Transverse colon (tissue), 4 donors: ENCODE measurements around the gene PPM1F. TPM values are rescaled to one million over a fixed set of nuclear protein-coding genes. Genes with fewer than 3 reads are reported as not detected.
"Not testable (repeated sequence)": the region's sequence is repeated elsewhere in the genome, so short reads cannot be mapped to it uniquely, and the experiment has no call there.

ENCODE experiments used
- DNase-seq: peaks from one replicate; pipeline ENCODE4 v3.0.0-alpha.2; 2019
- H3K27ac ChIP-seq, 4 donors: fragments of 200-600 bp; sonication (generic); 2 replicates each; pipeline ENCODE4 v1.5.1; 2016 to 2018; ENCODE audit warnings: inconsistent platforms in 4 of 4
- H3K27me3 ChIP-seq: fragments of 200-600 bp; sonication (generic); 2 replicates; pipeline ENCODE4 v1.5.1; 2017; ENCODE audit warnings: inconsistent platforms
- H3K36me3 ChIP-seq, 4 donors: fragments of 200-600 bp; sonication (generic); 2 replicates each; pipeline ENCODE4 v1.5.1; 2017 to 2019; ENCODE audit warnings: inconsistent platforms in 4 of 4
- H3K4me1 ChIP-seq, 4 donors: fragments of 200-600 bp; sonication (generic); 2 replicates each; pipeline ENCODE4 v1.5.1; 2017 to 2020; ENCODE audit warnings: inconsistent platforms in 4 of 4
- H3K4me3 ChIP-seq, 4 donors: fragments of 200-600 bp; sonication (generic); 1 replicate in 1 of 4; 2 replicates in 3 of 4; pipeline versions ENCODE4 v1.5.1 to v1.6.1; 2017 to 2019; ENCODE audit warnings: inconsistent platforms in 4 of 4
- H3K9me3 ChIP-seq, 2 donors: fragments of 200-600 bp; sonication (generic); 2 replicates each; pipeline ENCODE4 v1.5.1; 2017 to 2019; ENCODE audit warnings: inconsistent platforms in 2 of 2
- EP300 ChIP-seq: sonication (generic); formaldehyde crosslinking; IDR thresholded peaks from one replicate; pipeline ENCODE4 v1.6.1; 2017; ENCODE audit warnings: antibody characterized with exemption, low read depth
- POLR2A ChIP-seq: fragments of 450-650 bp; IDR thresholded peaks from one replicate; pipeline ENCODE4 v1.6.1; 2016; ENCODE audit warnings: antibody characterized with exemption, mild to moderate bottlenecking, moderate library complexity
- POLR2AphosphoS5 ChIP-seq, 3 donors: sonication (generic); formaldehyde crosslinking; IDR thresholded peaks; one replicate each; pipeline ENCODE4 v1.6.1; 2016; ENCODE audit warnings: antibody characterized with exemption in 3 of 3
- WGBS, 2 donors: methylation state at CpG; one replicate each; pipeline ENCODE4 v1.1.5; 2018; ENCODE audit warnings: low coverage in 1 of 2; 5-methylcytosine and 5-hydroxymethylcytosine counted together
- in situ Hi-C, 4 donors: fragments of 200-750 bp; cut with MboI; loops; one replicate each; pipeline versions ENCODE4 v1.15.0 to v1.15.1; 2017; ENCODE audit warnings: low sequenced_read_pairs in 3 of 4, low pct_ligation_motif_present in 1 of 4, low pct_unique_long_range_greater_than_20kb in 1 of 4
- intact Hi-C: fragments of 100-400 bp; cut with DNase I; formaldehyde crosslinking; loops from one replicate; pipeline ENCODE4 v1.15.1; 2023; ENCODE audit warnings: low total_unique reads
- total RNA-seq, 4 donors: library from RNA; depleted of rRNA; stranded (reverse); fragments of >200 nt; gene quantifications; one replicate each; pipeline ENCODE4 v1.1.0, GENCODE V29; 2016
- TF ChIP-seq, protein P1 (sequence below), 5 experiments: fragments of 200-600 bp in 3 of 5; fragments of 450-650 bp in 2 of 5; sonication (generic) in 3 of 5; IDR thresholded peaks; 1 replicate in 2 of 5; 2 replicates in 3 of 5; pipeline ENCODE4 v1.5.1; 2016 to 2017; ENCODE audit warnings: antibody characterized with exemption in 5 of 5, inconsistent platforms in 3 of 5, mild to moderate bottlenecking in 2 of 5, moderate library complexity in 1 of 5

Gene PPM1F
- total RNA-seq, 4 donors from 2014 or later: 11.2 to 18.7 (median 14.9) TPM

DNA sequence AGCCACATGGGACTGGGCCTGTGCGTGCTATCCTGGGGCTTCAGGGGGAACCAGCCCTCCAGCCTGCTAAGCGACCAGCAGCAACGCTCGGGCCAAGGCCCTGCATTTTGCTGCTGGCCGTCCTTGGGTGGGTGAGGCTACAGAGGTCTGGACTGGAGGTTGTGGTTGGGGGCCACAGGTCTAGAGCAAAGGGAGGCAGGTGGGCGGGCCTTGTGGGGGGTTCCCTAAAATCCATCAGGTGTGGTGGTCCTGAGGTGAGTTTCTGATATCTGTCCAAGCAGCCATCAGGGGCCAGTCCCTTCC, 34.7 kb downstream of the PPM1F start:
- 89% methylated on average over 6 of the region's 6 CpGs; no CpG with 5 or more reads in 1 of the 2 donors for WGBS, 2 donors
- no peak for DNase-seq
- H3K4me3 ChIP-seq: no peak overlapping the region
- no peaks in the 10 kb centered on the region for H3K27me3 ChIP-seq
- no peaks in the 10 kb centered on the region for H3K4me1 ChIP-seq
- TF ChIP-seq POLR2AphosphoS5 (IDR thresholded peaks at IDR 0.05): no peak
- TF ChIP-seq, protein P1, sequence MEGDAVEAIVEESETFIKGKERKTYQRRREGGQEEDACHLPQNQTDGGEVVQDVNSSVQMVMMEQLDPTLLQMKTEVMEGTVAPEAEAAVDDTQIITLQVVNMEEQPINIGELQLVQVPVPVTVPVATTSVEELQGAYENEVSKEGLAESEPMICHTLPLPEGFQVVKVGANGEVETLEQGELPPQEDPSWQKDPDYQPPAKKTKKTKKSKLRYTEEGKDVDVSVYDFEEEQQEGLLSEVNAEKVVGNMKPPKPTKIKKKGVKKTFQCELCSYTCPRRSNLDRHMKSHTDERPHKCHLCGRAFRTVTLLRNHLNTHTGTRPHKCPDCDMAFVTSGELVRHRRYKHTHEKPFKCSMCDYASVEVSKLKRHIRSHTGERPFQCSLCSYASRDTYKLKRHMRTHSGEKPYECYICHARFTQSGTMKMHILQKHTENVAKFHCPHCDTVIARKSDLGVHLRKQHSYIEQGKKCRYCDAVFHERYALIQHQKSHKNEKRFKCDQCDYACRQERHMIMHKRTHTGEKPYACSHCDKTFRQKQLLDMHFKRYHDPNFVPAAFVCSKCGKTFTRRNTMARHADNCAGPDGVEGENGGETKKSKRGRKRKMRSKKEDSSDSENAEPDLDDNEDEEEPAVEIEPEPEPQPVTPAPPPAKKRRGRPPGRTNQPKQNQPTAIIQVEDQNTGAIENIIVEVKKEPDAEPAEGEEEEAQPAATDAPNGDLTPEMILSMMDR (IDR thresholded peaks at IDR 0.05): no peak
- no peak for TF ChIP-seq POLR2A
- no peak for TF ChIP-seq EP300
- H3K27ac ChIP-seq: no peak overlapping the region
- in situ Hi-C loops (no loop called here), intact Hi-C loops (no loop called here)
- H3K9me3 ChIP-seq: no peaks in the 10 kb centered on the region
- no peaks in the 10 kb centered on the region for H3K36me3 ChIP-seq

DNA sequence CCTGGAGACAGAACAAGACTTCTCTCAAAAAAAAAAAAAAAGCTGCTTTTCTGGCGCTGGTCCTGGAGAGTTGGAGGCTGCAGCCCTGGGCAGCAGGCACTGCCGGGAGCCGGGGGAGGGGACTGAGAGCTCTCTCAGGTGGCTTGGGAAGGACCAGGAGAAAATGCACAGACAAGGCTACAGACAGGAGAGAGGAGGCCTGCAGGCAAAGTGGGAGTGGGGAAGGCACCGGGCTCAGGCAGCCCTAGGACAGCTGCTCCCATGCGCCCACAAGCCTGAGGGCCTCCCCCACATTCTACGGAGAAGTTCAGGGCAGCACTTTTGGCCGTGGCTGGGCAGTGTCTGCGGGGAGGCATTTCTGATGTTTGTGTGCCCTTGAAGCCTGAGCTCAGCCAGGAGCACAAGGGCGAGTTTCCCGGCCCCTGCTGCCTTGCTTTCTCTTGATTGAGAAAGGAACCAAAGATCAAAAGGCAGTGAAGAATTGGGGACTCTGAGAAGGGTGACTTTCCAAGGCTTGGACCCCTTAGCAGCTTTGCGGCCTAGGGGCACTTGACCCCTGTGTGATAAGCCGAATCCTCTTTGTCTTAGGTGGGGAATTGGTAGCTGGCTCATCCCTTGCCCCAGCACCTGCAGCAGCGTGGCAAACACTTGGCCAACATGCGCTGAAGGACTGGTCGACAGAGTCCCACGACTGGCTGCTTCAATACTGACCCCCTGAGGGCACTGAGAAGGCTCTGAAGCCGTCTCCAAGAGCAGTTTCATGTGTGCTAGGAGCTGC, 35.3 kb downstream of the PPM1F start:
- H3K4me1 ChIP-seq: no peaks in the 10 kb centered on the region
- intact Hi-C loops: no loop called here
- no peak overlapping the region for H3K4me3 ChIP-seq
- no peaks in the 10 kb centered on the region for H3K9me3 ChIP-seq
- no peak for TF ChIP-seq EP300
- H3K27ac ChIP-seq: no peak overlapping the region
- no peaks in the 10 kb centered on the region for H3K27me3 ChIP-seq
- 25 to 73% methylated on average over 4 to 17 of the region's 17 CpGs for WGBS, 2 donors
- in situ Hi-C loops: no loop called here
- H3K36me3 ChIP-seq: no peaks in the 10 kb centered on the region
- DNase-seq: no peak

DNA sequence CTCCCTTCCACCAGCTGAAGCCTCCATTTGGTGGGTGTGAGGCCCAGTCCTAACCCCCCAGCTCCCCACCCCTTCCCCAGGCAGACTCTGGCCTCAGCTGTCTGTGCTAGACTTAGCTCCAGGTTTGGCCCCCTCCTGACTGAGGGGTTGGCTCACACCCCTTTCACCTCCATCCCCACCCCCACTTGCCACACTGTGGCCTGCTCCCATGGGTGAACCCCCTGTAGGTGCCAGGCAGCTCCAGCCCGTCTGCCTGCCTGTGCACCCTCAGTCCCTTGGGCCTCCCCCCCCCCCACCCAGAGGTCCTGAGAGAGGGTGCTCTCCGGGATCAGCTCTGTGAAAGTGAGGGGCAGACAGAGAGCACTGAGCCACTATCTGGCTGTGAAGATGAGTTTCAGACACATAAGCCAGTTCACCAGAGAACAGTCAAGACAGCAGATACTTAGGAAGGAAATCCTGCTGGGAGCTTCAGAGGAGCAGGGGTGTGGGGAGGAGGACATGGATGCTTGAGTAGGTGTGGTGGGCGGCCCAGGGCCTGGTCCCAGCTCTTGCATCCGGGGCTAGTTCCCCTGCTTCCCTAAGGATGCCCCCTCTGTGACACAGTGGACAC, 36.2 kb downstream of the PPM1F start:
- intact Hi-C loops: no loop called here
- no peaks in the 10 kb centered on the region for H3K4me1 ChIP-seq
- in situ Hi-C loops: no loop called here
- no peak overlapping the region for H3K27ac ChIP-seq
- no peak for DNase-seq
- H3K4me3 ChIP-seq: no peak overlapping the region
- 85% methylated on average over 4 of the region's 4 CpGs; no CpG with 5 or more reads in 1 of the 2 donors for WGBS, 2 donors
- no peaks in the 10 kb centered on the region for H3K9me3 ChIP-seq
- H3K36me3 ChIP-seq: no peaks in the 10 kb centered on the region
- no peaks in the 10 kb centered on the region for H3K27me3 ChIP-seq
- TF ChIP-seq, protein P1 (IDR thresholded peaks at IDR 0.05): no peak

DNA sequence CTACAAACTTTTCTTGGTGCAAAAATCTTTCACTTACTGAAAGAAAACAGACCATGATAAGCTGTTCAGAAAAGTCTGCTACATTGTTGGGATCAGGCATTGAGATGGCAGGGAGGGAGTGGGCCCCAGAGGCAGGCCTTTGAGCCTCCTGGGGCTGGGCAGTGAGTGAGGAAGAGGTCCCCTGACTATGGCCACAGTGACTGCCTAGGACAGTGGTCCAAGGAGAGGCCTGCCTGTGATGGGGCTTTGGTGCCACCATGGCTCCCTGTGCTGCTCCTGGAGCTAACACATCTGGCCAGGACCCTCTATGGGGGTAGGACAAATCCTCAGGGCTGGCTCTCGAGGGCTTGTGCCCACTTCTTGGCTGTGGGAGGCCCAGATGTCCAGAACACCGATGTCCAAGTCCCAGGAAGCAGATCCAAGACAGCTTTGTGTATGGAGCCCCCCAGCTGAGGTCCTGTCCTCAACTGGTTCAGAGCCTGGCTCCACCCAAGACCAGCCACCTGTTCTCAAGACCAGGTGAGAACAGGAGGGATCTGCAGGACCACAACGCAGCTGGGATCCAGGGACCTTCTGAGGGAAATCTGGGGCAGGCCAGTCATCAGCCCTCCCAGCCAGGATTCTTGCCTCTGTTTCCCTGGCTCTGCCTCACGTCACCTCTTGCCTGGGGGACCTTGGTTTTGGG, 36.9 kb downstream of the PPM1F start:
- Histone ChIP-seq H3K9me3 (no peaks in the 10 kb centered on the region), H3K27me3 (no peaks in the 10 kb centered on the region), H3K36me3 (no peaks in the 10 kb centered on the region), H3K27ac (no peak overlapping the region), H3K4me3 (no peak overlapping the region), H3K4me1 (no peaks in the 10 kb centered on the region)
- 84% methylated on average over 4 of the region's 4 CpGs; no CpG with 5 or more reads in 1 of the 2 donors for WGBS, 2 donors
- in situ Hi-C loops (no loop called here), intact Hi-C loops (no loop called here)
- TF ChIP-seq, protein P1 (IDR thresholded peaks at IDR 0.05): no peak
- no peak for DNase-seq

- H3K4me1 ChIP-seq, H3K36me3 ChIP-seq, intact Hi-C loops, H3K27ac ChIP-seq, H3K27me3 ChIP-seq, DNase-seq, H3K4me3 ChIP-seq, in situ Hi-C loops, H3K9me3 ChIP-seq: not testable (repeated sequence)
- WGBS, 2 donors: 71 to 92% methylated on average over 5 to 8 of the region's 8 CpGs
Observed at GRCh38 chr22:21914033-21914642, 38.5 kb downstream of the PPM1F start.

DNA sequence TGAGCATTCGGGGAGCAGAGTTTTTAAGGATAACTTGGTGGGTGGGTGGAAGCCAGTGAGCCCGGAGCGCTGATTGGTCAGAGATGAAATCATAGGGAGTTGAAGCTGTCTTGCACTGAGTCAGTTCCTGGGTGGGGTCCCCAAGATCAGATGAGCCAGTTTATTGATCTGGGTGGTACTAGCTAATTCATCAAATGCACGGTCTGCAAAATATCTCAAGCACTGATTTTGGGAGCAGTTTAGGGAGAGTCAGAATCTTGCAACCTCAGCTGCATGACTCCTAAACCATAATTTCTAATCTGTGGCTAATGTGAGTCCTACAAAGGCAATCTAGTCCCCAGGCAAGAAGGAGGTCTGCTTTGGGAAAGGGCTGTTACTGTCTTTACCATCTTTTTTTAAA, 42.3 kb downstream of the PPM1F start:
- in situ Hi-C loops, H3K4me1 ChIP-seq, H3K27ac ChIP-seq, H3K36me3 ChIP-seq, H3K9me3 ChIP-seq, H3K27me3 ChIP-seq, H3K4me3 ChIP-seq, intact Hi-C loops, DNase-seq: not testable (repeated sequence)
- 85% methylated on average over 4 of the region's 4 CpGs; no CpG with 5 or more reads in 1 of the 2 donors for WGBS, 2 donors
